A549 (cell line): ENCODE measurements around the gene KCNJ9. TPM values are rescaled to one million over a fixed set of nuclear protein-coding genes. Genes with fewer than 3 reads are reported as not detected.

Experiments used
- ATAC-seq, 2 experiments: fragments of 200-7000 bp in 1 of 2; fragments of >200 bp in 1 of 2; cut with Nextera tagmentation in 1 of 2; cut with Tn5 transposase in 1 of 2; 3 replicates each; pipeline versions ENCODE4 v1.8.0 to v1.9.1; 2018 to 2020; ENCODE audit warnings: mild to moderate bottlenecking in 1 of 2, moderate library complexity in 1 of 2
- CTCF ChIA-PET: fragments of 300-600 bp; sonication (Branson Sonifier 250); formaldehyde crosslinking; extraction: SDS; loops from one replicate; lab custom pipeline; 2021; ENCODE audit warnings: antibody characterized with exemption, inconsistent platforms; lab: Yijun Ruan, JAX
- POLR2A ChIA-PET: fragments of 350-600 bp; formaldehyde crosslinking; extraction: SDS; loops from one replicate; lab custom pipeline; 2021; ENCODE audit warnings: antibody characterized with exemption, inconsistent platforms; lab: Yijun Ruan, JAX
- DNase-seq, 2 experiments: peaks; one replicate each; pipeline versions ENCODE4 v3.0.0 to v3.0.0-alpha.2; 2011 to 2016; ENCODE audit warnings: low read depth in 1 of 2, low spot score in 1 of 2
- FAIRE-seq: peaks from 2 replicates; lab custom pipeline; 2011; peaks lifted over from hg19 to GRCh38; lab: Jason Lieb, UNC
- H3K27ac ChIP-seq, 2 experiments: fragments of >200 bp; sonication (Bioruptor Twin); formaldehyde crosslinking; 3 replicates each; pipeline ENCODE4 v1.5.1; 2016 to 2017
- H3K4me1 ChIP-seq: fragments of >200 bp; sonication (Bioruptor Twin); formaldehyde crosslinking; 3 replicates; pipeline ENCODE4 v1.6.1; 2016
- H3K4me2 ChIP-seq: fragments of >200 bp; sonication (Bioruptor Twin); formaldehyde crosslinking; 3 replicates; pipeline ENCODE4 v1.6.1; 2016
- H3K4me3 ChIP-seq: fragments of >200 bp; sonication (Bioruptor Twin); formaldehyde crosslinking; 3 replicates; pipeline ENCODE4 v1.5.1; 2016
- H3K9me3 ChIP-seq: fragments of >200 bp; sonication (Bioruptor Twin); formaldehyde crosslinking; 3 replicates; pipeline ENCODE4 v1.6.1; 2016
- CEBPB ChIP-seq, 2 experiments: fragments of >200 bp in 1 of 2; sonication (Bioruptor Twin) in 1 of 2; formaldehyde crosslinking in 1 of 2; IDR thresholded peaks; 2 replicates each; pipeline ENCODE4 v1.6.1; 2012 to 2016
- CHD4 ChIP-seq: fragments of 200-600 bp; sonication (generic); IDR thresholded peaks from 2 replicates; pipeline ENCODE4 v1.6.1; 2016; ENCODE audit warnings: antibody characterized with exemption, mild to moderate bottlenecking, borderline replicate concordance
- CTCF ChIP-seq: fragments of >200 bp; sonication (Bioruptor Twin); formaldehyde crosslinking; IDR thresholded peaks from 3 replicates; pipeline ENCODE4 v1.5.1; 2016
- EHF ChIP-seq: fragments of 250-450 bp; sonication (Bioruptor Pico); IDR thresholded peaks from 2 replicates; pipeline ENCODE4 v1.5.0; 2020; ENCODE audit warnings: mild to moderate bottlenecking
- ESRRA ChIP-seq: fragments of 150-350 bp; IDR thresholded peaks from 2 replicates; pipeline ENCODE4 v1.6.1; 2014; ENCODE audit warnings: mild to moderate bottlenecking, low read length, borderline replicate concordance
- HDAC2 ChIP-seq: fragments of 200-600 bp; sonication (generic); IDR thresholded peaks from 2 replicates; pipeline ENCODE4 v1.6.1; 2016
- KDM1A ChIP-seq: fragments of 200-600 bp; sonication (generic); IDR thresholded peaks from 2 replicates; pipeline ENCODE4 v1.6.1; 2016; ENCODE audit warnings: low read depth, mild to moderate bottlenecking
- KDM5A ChIP-seq: fragments of 200-600 bp; sonication (generic); IDR thresholded peaks from 2 replicates; pipeline ENCODE4 v1.6.1; 2016; ENCODE audit warnings: antibody characterized with exemption, mild to moderate bottlenecking
- MYC ChIP-seq: IDR thresholded peaks from 2 replicates; pipeline ENCODE4 v1.6.1; 2012; ENCODE audit warnings: mild to moderate bottlenecking, inconsistent platforms, low read length, improper control_type of control experiment, borderline replicate concordance
- NFE2L2 ChIP-seq: fragments of 150-350 bp; conservative IDR thresholded peaks from 2 replicates; pipeline ENCODE4 v1.6.1; 2014; ENCODE audit warnings: low read length
- PHF8 ChIP-seq: fragments of 200-600 bp; sonication (generic); IDR thresholded peaks from 2 replicates; pipeline ENCODE4 v1.6.1; 2016; ENCODE audit warnings: low read depth, mild to moderate bottlenecking, antibody characterized with exemption, moderate library complexity, borderline replicate concordance
- POLR2A ChIP-seq: IDR thresholded peaks from 2 replicates; pipeline ENCODE4 v1.6.1; 2012; ENCODE audit warnings: mild to moderate bottlenecking, low read length
- RAD21 ChIP-seq, 2 experiments: fragments of >200 bp in 1 of 2; sonication (Bioruptor Twin) in 1 of 2; formaldehyde crosslinking in 1 of 2; IDR thresholded peaks in 1 of 2; conservative IDR thresholded peaks in 1 of 2; 2 replicates in 1 of 2; 3 replicates in 1 of 2; pipeline ENCODE4 v1.6.1; 2012 to 2018; ENCODE audit warnings: inconsistent platforms in 1 of 2
- RFX5 ChIP-seq: fragments of 450-650 bp; IDR thresholded peaks from 2 replicates; pipeline ENCODE4 v1.7.1; 2014; ENCODE audit warnings: antibody characterized with exemption, mild to moderate bottlenecking, moderate library complexity
- RNF2 ChIP-seq: fragments of 200-600 bp; sonication (generic); IDR thresholded peaks from 2 replicates; pipeline ENCODE4 v1.6.1; 2016; ENCODE audit warnings: low read depth, mild to moderate bottlenecking, antibody characterized with exemption, moderate library complexity, borderline replicate concordance
- SMC3 ChIP-seq: fragments of >200 bp; sonication (Bioruptor Twin); formaldehyde crosslinking; IDR thresholded peaks from 3 replicates; pipeline ENCODE4 v1.6.1; 2018; ENCODE audit warnings: inconsistent platforms
- ZC3H11A ChIP-seq: fragments of 450-650 bp; IDR thresholded peaks from 2 replicates; pipeline ENCODE4 v1.6.1; 2014; ENCODE audit warnings: antibody characterized with exemption, mild to moderate bottlenecking
- ZSCAN20 ChIP-seq: fragments of 250-450 bp; sonication (Bioruptor Pico); IDR thresholded peaks from 2 replicates; pipeline ENCODE4 v1.8.0; 2022; ENCODE audit warnings: mild to moderate bottlenecking, moderate library complexity
- WGBS: methylation state at CpG from one replicate; pipeline ENCODE4 v1.1.6; 2017; ENCODE audit errors: missing lambda C conversion rate; 5-methylcytosine and 5-hydroxymethylcytosine counted together
- polyA plus RNA-seq, 4 experiments: library from polyadenylated mRNA; depleted of rRNA in 3 of 4; stranded (reverse); fragments of >200 nt; fragmentation: RNase III in 1 of 4; extraction: RNeasy Plus Mini Kit Qiagen cat#74134 plus additional on column Dnase treatment in 1 of 4; gene quantifications; 2 replicates in 3 of 4; 3 replicates in 1 of 4; pipeline ENCODE4 v1.2.3, GENCODE V29; 2011 to 2017
- TF ChIP-seq, protein P1 (sequence below): IDR thresholded peaks from 2 replicates; pipeline ENCODE4 v1.6.1; 2012
- TF ChIP-seq, protein P2 (sequence below): IDR thresholded peaks from 2 replicates; pipeline ENCODE4 v1.6.1; 2012
- TF ChIP-seq, protein P3 (sequence below): fragments of 250-450 bp; sonication (Bioruptor Pico); IDR thresholded peaks from 2 replicates; pipeline ENCODE4 v1.5.0; 2020; ENCODE audit warnings: low read depth, mild to moderate bottlenecking, moderate library complexity
- TF ChIP-seq, protein P4 (sequence below): fragments of >200 bp; sonication (Bioruptor Twin); formaldehyde crosslinking; IDR thresholded peaks from 3 replicates; pipeline ENCODE4 v1.6.1; 2016
- TF ChIP-seq, protein P5 (sequence below): fragments of 150-350 bp; IDR thresholded peaks from 2 replicates; pipeline ENCODE4 v1.6.1; 2014; ENCODE audit warnings: low read depth, mild to moderate bottlenecking, low read length

The KCNJ9 gene
- polyA plus RNA-seq, 2 of the 4 experiments (the other 2 are of a cell fraction) = not detected

DNA sequence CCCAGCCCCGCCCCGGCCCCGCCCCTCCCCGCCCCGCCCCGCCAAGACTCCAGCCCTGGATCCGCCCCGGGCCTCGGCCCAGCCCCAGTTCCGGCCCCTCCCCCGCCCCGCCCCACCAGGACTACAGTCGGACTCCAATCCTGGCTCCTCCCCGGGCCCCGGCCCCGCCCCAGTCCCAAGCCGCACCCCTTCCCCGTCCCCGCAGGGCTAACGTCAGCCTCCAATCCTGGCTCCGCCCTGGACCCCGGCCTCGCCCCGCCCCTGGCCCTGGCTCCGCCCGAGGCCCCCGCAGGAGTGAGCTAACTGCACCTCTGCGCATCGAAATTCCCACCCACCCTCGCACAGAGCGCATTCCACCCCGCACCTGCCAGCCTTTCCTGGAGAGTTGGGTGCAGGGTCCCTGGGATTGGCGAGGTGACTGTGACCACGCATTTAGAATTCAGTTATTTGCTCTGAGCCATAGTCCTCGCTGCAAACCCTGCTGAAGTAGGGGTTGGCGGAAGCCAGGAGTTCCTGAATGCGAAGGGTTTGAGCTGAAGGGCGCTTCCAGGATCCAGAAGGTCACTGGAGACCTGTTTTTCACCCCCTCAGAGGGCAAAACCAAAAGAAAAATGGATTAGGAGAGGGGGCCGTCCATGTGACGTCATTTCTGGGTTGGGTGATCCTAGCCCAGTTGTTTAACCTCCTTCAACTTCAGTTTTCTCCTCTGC is 17.7 kb downstream of the KCNJ9 start:
- POLR2A ChIA-PET = no interaction called here

DNA sequence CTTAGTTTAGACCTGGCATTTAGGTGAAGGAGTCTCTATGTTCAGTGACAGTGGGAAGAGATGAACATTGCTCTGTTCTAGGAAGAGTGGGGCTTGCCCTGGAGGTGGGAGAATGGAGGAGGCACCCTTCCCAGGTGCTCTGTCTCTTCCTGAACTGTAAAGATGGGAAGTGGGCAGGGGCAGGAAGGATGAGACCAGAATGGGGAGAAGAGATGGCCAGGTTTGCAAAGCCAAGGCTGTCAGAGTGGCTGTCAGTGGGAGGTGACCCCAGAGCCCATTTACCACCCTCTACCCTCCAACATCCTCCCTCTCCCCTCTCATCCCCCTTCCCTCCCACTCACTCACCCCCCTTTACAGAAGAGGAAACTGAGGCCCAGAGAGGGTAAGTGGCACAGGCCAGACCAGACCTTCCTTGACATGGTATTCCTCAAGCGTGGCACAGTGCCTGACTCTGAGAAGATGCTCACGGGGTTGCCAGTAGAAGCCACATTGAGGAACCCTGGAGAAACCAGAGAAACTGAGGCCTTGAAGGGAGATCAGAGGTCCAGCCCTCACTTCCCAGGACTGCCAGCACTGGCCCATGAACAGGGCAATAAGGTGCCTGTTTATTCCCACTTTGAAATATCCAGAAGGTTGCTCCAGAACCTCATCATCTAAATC is 18.5 kb downstream of the KCNJ9 start:
- no peak for TF ChIP-seq PHF8
- TF ChIP-seq KDM1A = no peak
- ATAC-seq (no peak), DNase-seq (no peak), FAIRE-seq (no peak)
- ChIA-PET CTCF (interaction anchor here (1.0 to 12.1 kb wide), 23 partner anchors 14 to 277 kb away, joined by 4 to 222 read pairs (median 22); partner anchors contain the start of genes ATP1A2, CASQ1, KCNJ9 and PEA15), POLR2A (no interaction called here)
- H3K9me3 ChIP-seq = no peaks in the 10 kb centered on the region
- 0 out of 6 replicates have a peak overlapping the region, but pooled peaks of 1 of the 2 experiments have one; percentile 11 for H3K27ac ChIP-seq
- WGBS = 79% methylated on average over 2 of the region's 2 CpGs
- H3K4me3 ChIP-seq = no peak overlapping the region
- peaks cover 37% of the 10 kb centered on the region for H3K4me1 ChIP-seq
- peak overlapping the region; percentile 97 for H3K4me2 ChIP-seq

More for the DNA sequence above, 17.7 kb downstream of the KCNJ9 start:
- H3K4me2 ChIP-seq = peak overlapping the region; percentile 97
- no peak for FAIRE-seq
- WGBS = 7% methylated on average over 8 of the region's 40 CpGs
- H3K9me3 ChIP-seq = no peaks in the 10 kb centered on the region
- ATAC-seq = peak; percentile 80 to 89
- H3K27ac ChIP-seq = peak overlapping the region; percentile 74 to 82
- peaks cover 37% of the 10 kb centered on the region for H3K4me1 ChIP-seq
- peak; percentile 92 for DNase-seq
- CTCF ChIA-PET = interaction anchor here (1.2 to 6.0 kb wide), 4 partner anchors 13 to 193 kb away, joined by 4 to 80 read pairs (median 15); no protein-coding TSS in a partner anchor
- TF ChIP-seq PHF8 = peak; percentile 36; the same call in 1 of the 2 replicates
- no peak for TF ChIP-seq RNF2
- TF ChIP-seq, protein P1, sequence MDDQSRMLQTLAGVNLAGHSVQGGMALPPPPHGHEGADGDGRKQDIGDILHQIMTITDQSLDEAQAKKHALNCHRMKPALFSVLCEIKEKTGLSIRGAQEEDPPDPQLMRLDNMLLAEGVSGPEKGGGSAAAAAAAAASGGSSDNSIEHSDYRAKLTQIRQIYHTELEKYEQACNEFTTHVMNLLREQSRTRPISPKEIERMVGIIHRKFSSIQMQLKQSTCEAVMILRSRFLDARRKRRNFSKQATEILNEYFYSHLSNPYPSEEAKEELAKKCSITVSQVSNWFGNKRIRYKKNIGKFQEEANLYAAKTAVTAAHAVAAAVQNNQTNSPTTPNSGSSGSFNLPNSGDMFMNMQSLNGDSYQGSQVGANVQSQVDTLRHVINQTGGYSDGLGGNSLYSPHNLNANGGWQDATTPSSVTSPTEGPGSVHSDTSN = 0 out of 2 replicates have a peak, but pooled peaks have one; percentile 3
- TF ChIP-seq ESRRA = no peak
- peak; percentile 17; the same call in 1 of the 2 replicates for TF ChIP-seq POLR2A
- H3K4me3 ChIP-seq = peak overlapping the region; percentile 83

GRCh38 chr1:160101037-160101716 is 19.8 kb downstream of the KCNJ9 start:
- DNase-seq (peak; percentile 73 to 89), ATAC-seq (peak; percentile 27 to 69; a peak in 5 of 6 replicates), FAIRE-seq (no peak)
- peak overlapping the region; percentile 77 to 84 for H3K27ac ChIP-seq
- POLR2A ChIA-PET = interaction anchor here (0.6 to 1.5 kb wide), 5 partner anchors 22 to 161 kb away, joined by 3 to 4 read pairs (median 3); partner anchors contain the start of genes CASQ1 and DCAF8
- H3K4me2 ChIP-seq = peak overlapping the region; percentile 71
- H3K4me3 ChIP-seq = no peak overlapping the region
- no peaks in the 10 kb centered on the region for H3K9me3 ChIP-seq
- CTCF ChIA-PET = interaction anchor here (0.7 to 12.1 kb wide), 51 partner anchors 9 to 275 kb away, joined by 3 to 222 read pairs (median 6); partner anchors contain the start of genes ATP1A2, CASQ1, DCAF8 and KCNJ9
- 52% methylated on average over 6 of the region's 13 CpGs for WGBS
- peaks cover 37% of the 10 kb centered on the region for H3K4me1 ChIP-seq
- TF ChIP-seq, protein P2, sequence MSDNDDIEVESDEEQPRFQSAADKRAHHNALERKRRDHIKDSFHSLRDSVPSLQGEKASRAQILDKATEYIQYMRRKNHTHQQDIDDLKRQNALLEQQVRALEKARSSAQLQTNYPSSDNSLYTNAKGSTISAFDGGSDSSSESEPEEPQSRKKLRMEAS = peak; percentile 78
- no peak for TF ChIP-seq ESRRA
- no peak for TF ChIP-seq ZSCAN20 (CRISPR knock-in tag)
- no peak for TF ChIP-seq EHF (CRISPR knock-in tag)
- no peak for TF ChIP-seq ZC3H11A
- TF ChIP-seq RNF2 = no peak
- TF ChIP-seq SMC3 = peak; percentile 97
- TF ChIP-seq CTCF = peak; percentile 94
- 0 out of 2 replicates have a peak, but pooled peaks have one; percentile 43 for TF ChIP-seq RFX5
- TF ChIP-seq CEBPB (IDR thresholded peaks at IDR 0.05) = peak in 1 of 2 experiments; percentile 47; a peak in 1 of 4 replicates
- TF ChIP-seq MYC = peak; percentile 76; the same call in 1 of the 2 replicates
- TF ChIP-seq NFE2L2 = no peak
- no peak for TF ChIP-seq CHD4
- TF ChIP-seq, protein P3, sequence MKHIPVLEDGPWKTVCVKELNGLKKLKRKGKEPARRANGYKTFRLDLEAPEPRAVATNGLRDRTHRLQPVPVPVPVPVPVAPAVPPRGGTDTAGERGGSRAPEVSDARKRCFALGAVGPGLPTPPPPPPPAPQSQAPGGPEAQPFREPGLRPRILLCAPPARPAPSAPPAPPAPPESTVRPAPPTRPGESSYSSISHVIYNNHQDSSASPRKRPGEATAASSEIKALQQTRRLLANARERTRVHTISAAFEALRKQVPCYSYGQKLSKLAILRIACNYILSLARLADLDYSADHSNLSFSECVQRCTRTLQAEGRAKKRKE (CRISPR knock-in tag) = no peak
- TF ChIP-seq KDM5A = no peak
- no peak for TF ChIP-seq HDAC2
- TF ChIP-seq, protein P4, sequence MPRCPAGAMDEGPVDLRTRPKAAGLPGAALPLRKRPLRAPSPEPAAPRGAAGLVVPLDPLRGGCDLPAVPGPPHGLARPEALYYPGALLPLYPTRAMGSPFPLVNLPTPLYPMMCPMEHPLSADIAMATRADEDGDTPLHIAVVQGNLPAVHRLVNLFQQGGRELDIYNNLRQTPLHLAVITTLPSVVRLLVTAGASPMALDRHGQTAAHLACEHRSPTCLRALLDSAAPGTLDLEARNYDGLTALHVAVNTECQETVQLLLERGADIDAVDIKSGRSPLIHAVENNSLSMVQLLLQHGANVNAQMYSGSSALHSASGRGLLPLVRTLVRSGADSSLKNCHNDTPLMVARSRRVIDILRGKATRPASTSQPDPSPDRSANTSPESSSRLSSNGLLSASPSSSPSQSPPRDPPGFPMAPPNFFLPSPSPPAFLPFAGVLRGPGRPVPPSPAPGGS = no peak
- TF ChIP-seq RAD21 (conservative IDR thresholded peaks at IDR 0.05 in 1 of 2, IDR thresholded peaks at IDR 0.05 in 1 of 2) = peak; percentile 97 to 98
- TF ChIP-seq, protein P5, sequence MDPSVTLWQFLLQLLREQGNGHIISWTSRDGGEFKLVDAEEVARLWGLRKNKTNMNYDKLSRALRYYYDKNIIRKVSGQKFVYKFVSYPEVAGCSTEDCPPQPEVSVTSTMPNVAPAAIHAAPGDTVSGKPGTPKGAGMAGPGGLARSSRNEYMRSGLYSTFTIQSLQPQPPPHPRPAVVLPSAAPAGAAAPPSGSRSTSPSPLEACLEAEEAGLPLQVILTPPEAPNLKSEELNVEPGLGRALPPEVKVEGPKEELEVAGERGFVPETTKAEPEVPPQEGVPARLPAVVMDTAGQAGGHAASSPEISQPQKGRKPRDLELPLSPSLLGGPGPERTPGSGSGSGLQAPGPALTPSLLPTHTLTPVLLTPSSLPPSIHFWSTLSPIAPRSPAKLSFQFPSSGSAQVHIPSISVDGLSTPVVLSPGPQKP = no peak
